T-helper 17 cell (primary cell): ENCODE results near the gene ITGAD. TPM values are rescaled to one million over a fixed set of nuclear protein-coding genes. Genes with fewer than 3 reads are reported as not detected.

Source experiments
- ATAC-seq: fragments of 150-1000 bp; cut with Tn5 transposase; 2 replicates; pipeline ENCODE4 v1.10.0; 2021; ENCODE audit warnings: mild to moderate bottlenecking, moderate library complexity
- DNase-seq, 3 donors: peaks; one replicate each; pipeline versions ENCODE4 v3.0.0 to v3.0.0-alpha.2; 2020 to 2021
- H3K9me3 ChIP-seq: one replicate; pipeline ENCODE4 v1.7.0; 2013; ENCODE audit warnings: low read length, mild to moderate bottlenecking; ENCODE audit not compliant: control insufficient read depth, poor library complexity, severe bottlenecking
- H3K27ac Mint-ChIP-seq: one replicate; pipeline ENCODE4 v1.8.0; 2022; ENCODE audit warnings: mild to moderate bottlenecking, moderate library complexity, mixed read lengths
- H3K27me3 Mint-ChIP-seq: one replicate; pipeline ENCODE4 v1.8.0; 2022; ENCODE audit warnings: mixed read lengths
- H3K36me3 Mint-ChIP-seq: one replicate; pipeline ENCODE4 v1.8.0; 2022; ENCODE audit warnings: low read depth, mixed read lengths
- H3K4me1 Mint-ChIP-seq: one replicate; pipeline ENCODE4 v1.8.0; 2022; ENCODE audit warnings: mild to moderate bottlenecking, mixed read lengths
- H3K4me3 Mint-ChIP-seq: one replicate; pipeline ENCODE4 v1.8.0; 2022; ENCODE audit warnings: mild to moderate bottlenecking, moderate library complexity, mixed read lengths
- total RNA-seq, 4 donors: library from RNA in 2 of 4; stranded (reverse) in 2 of 4; gene quantifications; one replicate each; pipeline ENCODE4 v1.2.3 and lab custom pipeline; 2022 to 2026

ITGAD gene
- total RNA-seq = not detected
- total RNA-seq (lab: John Stamatoyannopoulos, UW) = 0 to 0.12 reads per million in 2 donors

GRCh38 chr16:31393056-31393455, at the start of gene ITGAD:
ITGAD (plus strand) TSS chr16:31393335; CDS start chr16:31393361, 26 bp downstream.
- peaks cover 3% of the 10 kb centered on the region for H3K4me1 Mint-ChIP-seq
- no peaks in the 10 kb centered on the region for H3K9me3 ChIP-seq
- peak within 1 kb of the TSS; percentile 12 for H3K4me3 Mint-ChIP-seq
- ATAC-seq (no peak), DNase-seq (no peak)
- H3K27ac Mint-ChIP-seq = no peak within 1 kb of the TSS
- H3K36me3 Mint-ChIP-seq = no peaks in the 10 kb centered on the region
- peaks cover 40% of the 10 kb centered on the region for H3K27me3 Mint-ChIP-seq

DNA sequence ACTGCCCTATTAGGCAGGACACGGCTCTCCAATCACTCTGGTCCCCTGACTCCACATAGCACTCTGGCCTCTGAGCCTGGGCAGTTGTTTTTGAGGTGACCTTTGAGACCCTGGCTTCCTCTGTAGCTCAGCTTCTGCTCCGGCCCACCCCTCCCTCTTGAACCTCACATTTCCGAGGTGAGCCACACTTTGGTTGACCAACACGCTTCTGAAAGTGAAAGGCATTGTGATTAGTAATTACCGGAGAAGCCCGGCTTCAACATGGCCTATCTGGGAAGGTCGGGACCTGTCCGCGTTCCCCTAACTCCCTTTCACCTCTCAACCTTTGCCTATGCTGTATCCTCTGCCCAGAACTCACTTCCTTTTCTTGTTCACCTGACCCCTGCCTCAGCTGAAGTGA, 48.4 kb upstream of the ITGAD start:
- ATAC-seq = no peak
- no peak overlapping the region for H3K27ac Mint-ChIP-seq
- peaks cover 11% of the 10 kb centered on the region for H3K27me3 Mint-ChIP-seq
- no peaks in the 10 kb centered on the region for H3K36me3 Mint-ChIP-seq
- peaks cover 6% of the 10 kb centered on the region for H3K4me1 Mint-ChIP-seq
- H3K9me3 ChIP-seq = no peaks in the 10 kb centered on the region
- H3K4me3 Mint-ChIP-seq = no peak overlapping the region
- DNase-seq = no peak

- H3K4me1 Mint-ChIP-seq = peaks cover 8% of the 10 kb centered on the region
Observed at GRCh38 chr16:31347445-31347844, 45.7 kb upstream of the ITGAD start.

DNA sequence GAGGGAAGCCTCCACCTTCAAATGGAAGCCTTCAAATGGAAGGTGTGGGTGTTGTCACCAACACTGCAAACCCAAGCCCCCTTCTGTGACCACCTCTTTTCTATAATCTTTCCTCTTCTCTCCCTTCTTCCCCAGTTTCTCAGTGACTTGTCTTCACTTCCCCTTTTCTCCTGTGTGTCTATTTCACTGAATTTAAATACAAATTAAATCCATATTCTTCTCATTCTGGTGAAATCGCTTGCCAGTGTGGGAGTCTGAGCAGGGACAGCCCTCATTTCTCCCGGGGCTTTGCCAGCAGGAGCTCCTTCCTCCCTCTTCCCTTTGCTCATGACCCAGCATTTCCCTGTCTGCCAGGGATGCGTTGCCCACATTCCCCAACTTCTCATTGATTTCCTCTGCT, 44.6 kb upstream of the ITGAD start:
- no peaks in the 10 kb centered on the region for H3K9me3 ChIP-seq
- DNase-seq (no peak), ATAC-seq (no peak)
- Mint-ChIP-seq H3K27me3 (peaks cover 24% of the 10 kb centered on the region), H3K4me3 (no peak overlapping the region), H3K36me3 (peaks cover 6% of the 10 kb centered on the region), H3K27ac (no peak overlapping the region), H3K4me1 (peaks cover 12% of the 10 kb centered on the region)

More at GRCh38 chr16:31347445-31347844, 45.7 kb upstream of the ITGAD start:
- H3K4me3 Mint-ChIP-seq = no peak overlapping the region
- H3K36me3 Mint-ChIP-seq = no peaks in the 10 kb centered on the region
- no peaks in the 10 kb centered on the region for H3K9me3 ChIP-seq
- ATAC-seq = no peak
- no peak overlapping the region for H3K27ac Mint-ChIP-seq
- peaks cover 24% of the 10 kb centered on the region for H3K27me3 Mint-ChIP-seq
- no peak for DNase-seq

- Mint-ChIP-seq H3K27me3 (peaks cover 19% of the 10 kb centered on the region), H3K4me3 (no peak overlapping the region), H3K4me1 (peaks cover 18% of the 10 kb centered on the region), H3K27ac (no peak overlapping the region), H3K36me3 (peaks cover 8% of the 10 kb centered on the region)
- ATAC-seq = no peak
- no peak for DNase-seq
- no peaks in the 10 kb centered on the region for H3K9me3 ChIP-seq
Observed at GRCh38 chr16:31350275-31351005, 42.7 kb upstream of the ITGAD start.

DNA sequence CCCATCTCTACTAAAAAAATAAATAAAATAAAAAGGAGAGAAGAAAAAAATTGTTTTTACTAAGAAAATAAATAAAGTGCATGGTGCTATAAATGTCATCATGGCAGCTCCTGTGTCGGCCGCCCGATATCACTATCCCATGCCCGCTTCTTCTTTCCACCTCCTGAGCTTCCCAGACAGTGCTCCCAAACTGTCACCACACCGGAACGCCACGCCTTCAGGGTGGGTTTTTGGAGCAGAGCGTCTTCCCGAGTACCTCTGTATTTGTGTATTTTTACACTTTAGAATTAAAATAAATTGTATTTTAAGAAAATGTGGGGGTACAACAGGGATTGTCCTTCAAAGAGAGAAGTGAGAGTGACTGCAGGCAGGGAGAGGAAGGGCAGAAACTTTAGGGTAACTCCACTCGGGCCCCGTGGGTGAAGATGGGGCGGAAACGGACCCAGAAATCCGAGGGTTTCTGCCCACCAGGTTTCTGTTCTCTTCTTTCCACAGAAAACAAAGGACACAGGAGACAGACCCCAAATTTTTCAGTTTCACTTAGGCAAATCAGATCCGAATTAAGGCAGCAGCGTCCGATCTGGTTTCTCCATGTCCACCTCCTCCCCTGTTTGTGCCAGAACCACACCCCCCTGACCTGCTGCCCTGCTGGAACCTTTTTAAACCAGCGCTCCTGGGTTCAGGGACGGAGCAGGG, 41.7 kb upstream of the ITGAD start:
- no peak for ATAC-seq

GRCh38 chr16:31351942-31352325, 41.2 kb upstream of the ITGAD start:
- ATAC-seq (peak; percentile 35), DNase-seq (no peak)
- Mint-ChIP-seq H3K27me3 (peaks cover 19% of the 10 kb centered on the region), H3K27ac (no peak overlapping the region), H3K4me3 (no peak overlapping the region), H3K4me1 (peaks cover 18% of the 10 kb centered on the region), H3K36me3 (peaks cover 8% of the 10 kb centered on the region)
- H3K9me3 ChIP-seq = no peaks in the 10 kb centered on the region

More for the DNA sequence above, 41.7 kb upstream of the ITGAD start:
- Mint-ChIP-seq H3K36me3 (peaks cover 8% of the 10 kb centered on the region), H3K27me3 (peaks cover 19% of the 10 kb centered on the region), H3K4me3 (no peak overlapping the region), H3K4me1 (peaks cover 18% of the 10 kb centered on the region), H3K27ac (no peak overlapping the region)
- DNase-seq = no peak
- no peaks in the 10 kb centered on the region for H3K9me3 ChIP-seq

- peaks cover 8% of the 10 kb centered on the region for H3K36me3 Mint-ChIP-seq
- H3K27ac Mint-ChIP-seq = peak overlapping the region; percentile 1
- ATAC-seq = no peak
- H3K27me3 Mint-ChIP-seq = peaks cover 19% of the 10 kb centered on the region
- peaks cover 21% of the 10 kb centered on the region for H3K4me1 Mint-ChIP-seq
- H3K4me3 Mint-ChIP-seq = no peak overlapping the region
- H3K9me3 ChIP-seq = no peaks in the 10 kb centered on the region
- no peak for DNase-seq
Observed at GRCh38 chr16:31352376-31353115, 40.6 kb upstream of the ITGAD start.

- peak within 1 kb of the TSS; percentile 76 for H3K4me3 Mint-ChIP-seq
- ATAC-seq = peak; percentile 78
- H3K4me1 Mint-ChIP-seq = peaks cover 25% of the 10 kb centered on the region
- H3K36me3 Mint-ChIP-seq = peaks cover 8% of the 10 kb centered on the region
- DNase-seq = no peak
- no peaks in the 10 kb centered on the region for H3K9me3 ChIP-seq
- H3K27me3 Mint-ChIP-seq = peaks cover 13% of the 10 kb centered on the region
- peak within 1 kb of the TSS; percentile 86 for H3K27ac Mint-ChIP-seq
Observed at GRCh38 chr16:31354394-31355291, 38.5 kb upstream of the ITGAD start, which contains the start of gene ITGAX. ITGAX (plus strand) TSS chr16:31355176; CDS start chr16:31355255, 79 bp downstream.

GRCh38 chr16:31355431-31356100, 37.6 kb upstream of the ITGAD start:
- Mint-ChIP-seq H3K36me3 (peaks cover 8% of the 10 kb centered on the region), H3K4me3 (no peak overlapping the region), H3K27ac (no peak overlapping the region), H3K27me3 (peaks cover 11% of the 10 kb centered on the region), H3K4me1 (peaks cover 25% of the 10 kb centered on the region)
- no peaks in the 10 kb centered on the region for H3K9me3 ChIP-seq
- ATAC-seq (no peak), DNase-seq (no peak)

DNA sequence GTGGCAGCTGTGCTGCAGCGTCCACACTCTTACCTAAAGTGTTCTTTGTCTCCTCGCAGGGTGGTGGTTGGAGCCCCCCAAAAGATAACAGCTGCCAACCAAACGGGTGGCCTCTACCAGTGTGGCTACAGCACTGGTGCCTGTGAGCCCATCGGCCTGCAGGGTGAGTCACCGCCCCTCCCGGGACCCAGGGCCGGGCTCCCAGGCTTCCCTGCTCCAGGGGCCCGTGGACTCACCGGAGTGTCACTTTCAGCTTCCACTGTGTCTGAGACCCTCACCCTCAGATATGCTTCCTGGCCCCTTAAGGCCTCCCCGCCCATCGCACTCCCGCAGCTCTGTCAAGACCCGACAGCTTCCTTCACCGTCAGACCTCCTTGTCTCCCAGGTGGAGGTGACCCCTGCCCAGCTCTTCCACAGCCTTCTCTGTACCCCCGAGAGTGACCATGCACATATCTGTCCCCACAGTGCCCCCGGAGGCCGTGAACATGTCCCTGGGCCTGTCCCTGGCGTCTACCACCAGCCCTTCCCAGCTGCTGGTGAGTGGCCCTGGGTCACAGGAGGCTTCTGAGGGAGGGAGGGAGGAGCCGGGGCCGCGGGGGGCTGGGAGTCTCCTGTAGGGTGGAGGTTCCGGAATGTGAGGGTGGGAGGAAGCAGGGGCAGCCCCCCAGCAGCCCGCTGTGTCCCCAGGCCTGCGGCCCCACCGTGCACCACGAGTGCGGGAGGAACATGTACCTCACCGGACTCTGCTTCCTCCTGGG, 36.4 kb upstream of the ITGAD start:
- H3K36me3 Mint-ChIP-seq = peaks cover 8% of the 10 kb centered on the region
- no peaks in the 10 kb centered on the region for H3K9me3 ChIP-seq
- peaks cover 14% of the 10 kb centered on the region for H3K27me3 Mint-ChIP-seq
- no peak overlapping the region for H3K27ac Mint-ChIP-seq
- ATAC-seq (no peak), DNase-seq (no peak)
- no peak overlapping the region for H3K4me3 Mint-ChIP-seq
- peaks cover 25% of the 10 kb centered on the region for H3K4me1 Mint-ChIP-seq
